IPS-18c (cell line): ENCODE measurements around the gene ACSF3.

Source experiments
- H3K4me3 ChIP-seq: 2 replicates; pipeline ENCODE4 v1.7.0; 2013; ENCODE audit warnings: low read depth, mild to moderate bottlenecking, low read length, moderate library complexity; ENCODE audit not compliant: insufficient read depth
- H3K9me3 ChIP-seq: one replicate; pipeline ENCODE4 v1.6.1; 2013; ENCODE audit warnings: mild to moderate bottlenecking, low read length, moderate library complexity; ENCODE audit not compliant: control insufficient read depth, insufficient read depth

Gene ACSF3

DNA sequence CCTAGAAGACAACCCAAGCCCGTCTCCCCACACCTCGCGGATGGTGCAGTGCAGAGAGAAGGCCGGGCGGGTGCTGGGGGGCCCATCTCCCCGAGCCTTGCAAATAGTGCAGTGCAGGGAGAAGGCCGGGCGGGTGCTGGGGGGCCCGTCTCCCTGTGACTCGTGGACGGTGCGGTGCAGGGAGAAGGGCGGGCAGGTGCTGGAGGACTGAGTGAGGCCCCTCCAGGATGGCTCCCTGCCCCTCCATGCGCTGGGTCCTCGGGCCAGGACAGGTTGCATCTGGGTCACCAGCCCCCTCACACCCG, 40.0 kb upstream of the ACSF3 start:
- H3K4me3 ChIP-seq: no peak overlapping the region

DNA sequence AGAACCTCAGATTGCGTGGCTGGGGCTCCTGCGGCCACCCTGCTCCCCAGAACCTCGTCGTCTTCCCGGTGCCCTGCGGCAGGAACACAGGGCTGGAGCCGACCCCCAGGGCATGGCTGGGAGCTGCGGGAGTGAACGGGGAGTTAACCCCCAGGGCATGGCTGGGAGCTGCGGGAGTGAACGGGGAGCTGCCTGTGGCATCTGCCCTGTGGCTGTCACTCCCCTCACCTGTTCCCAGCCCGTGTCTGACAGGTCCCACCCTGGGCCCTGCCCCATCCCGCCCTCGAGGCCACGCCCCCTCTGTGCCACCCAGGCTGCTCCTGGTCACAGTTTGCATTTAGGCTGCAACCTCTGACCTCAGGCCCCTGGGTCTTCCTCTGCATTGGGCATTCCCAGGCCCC, 39.4 kb upstream of the ACSF3 start:
- no peak overlapping the region for H3K4me3 ChIP-seq

More for the DNA sequence above, 40.0 kb upstream of the ACSF3 start:
- no peaks in the 10 kb centered on the region for H3K9me3 ChIP-seq

DNA sequence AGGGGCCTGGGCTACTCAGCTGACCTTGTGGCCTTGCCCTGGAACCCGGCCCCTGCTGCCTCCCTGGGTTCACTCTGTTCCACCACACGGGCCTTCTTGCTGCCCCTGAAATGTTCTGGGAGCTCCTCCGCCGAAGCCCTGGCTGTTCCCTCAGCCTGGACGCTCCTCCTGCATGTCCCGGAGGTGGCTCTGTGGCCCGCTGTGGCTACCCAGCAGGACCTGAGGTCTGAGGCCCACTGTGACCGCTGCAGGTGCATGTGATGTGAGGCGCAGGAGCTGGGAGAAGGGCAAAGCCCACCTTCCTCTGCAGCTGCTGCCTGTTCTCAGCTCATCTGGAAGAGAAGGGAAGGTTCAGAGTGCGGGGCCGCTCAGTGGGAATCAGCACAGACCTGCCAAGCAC, 38.9 kb upstream of the ACSF3 start:
- Histone ChIP-seq H3K9me3 (no peaks in the 10 kb centered on the region), H3K4me3 (no peak overlapping the region)

More for the DNA sequence above, 39.4 kb upstream of the ACSF3 start:
- no peaks in the 10 kb centered on the region for H3K9me3 ChIP-seq

DNA sequence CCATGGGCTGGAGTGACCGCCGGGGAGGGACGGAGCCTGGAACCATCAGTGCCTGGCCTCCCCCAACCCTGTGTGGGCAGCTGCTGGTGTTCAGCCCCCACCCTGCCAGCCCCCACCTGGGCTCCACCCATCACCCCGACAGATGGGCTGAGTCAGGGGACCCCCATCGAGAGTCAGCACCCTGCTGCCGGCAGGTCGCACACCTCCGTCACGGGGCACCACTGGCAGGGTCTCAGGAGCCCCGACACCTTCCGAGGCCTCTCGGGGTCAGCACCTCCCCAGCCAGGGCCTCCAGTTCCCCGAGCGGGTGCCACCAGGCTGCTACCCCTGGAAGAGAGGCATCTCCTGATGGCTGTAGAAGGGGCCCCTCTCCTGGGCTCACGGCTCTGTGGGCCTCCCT, 38.3 kb upstream of the ACSF3 start:
- no peak overlapping the region for H3K4me3 ChIP-seq
- H3K9me3 ChIP-seq: no peaks in the 10 kb centered on the region

DNA sequence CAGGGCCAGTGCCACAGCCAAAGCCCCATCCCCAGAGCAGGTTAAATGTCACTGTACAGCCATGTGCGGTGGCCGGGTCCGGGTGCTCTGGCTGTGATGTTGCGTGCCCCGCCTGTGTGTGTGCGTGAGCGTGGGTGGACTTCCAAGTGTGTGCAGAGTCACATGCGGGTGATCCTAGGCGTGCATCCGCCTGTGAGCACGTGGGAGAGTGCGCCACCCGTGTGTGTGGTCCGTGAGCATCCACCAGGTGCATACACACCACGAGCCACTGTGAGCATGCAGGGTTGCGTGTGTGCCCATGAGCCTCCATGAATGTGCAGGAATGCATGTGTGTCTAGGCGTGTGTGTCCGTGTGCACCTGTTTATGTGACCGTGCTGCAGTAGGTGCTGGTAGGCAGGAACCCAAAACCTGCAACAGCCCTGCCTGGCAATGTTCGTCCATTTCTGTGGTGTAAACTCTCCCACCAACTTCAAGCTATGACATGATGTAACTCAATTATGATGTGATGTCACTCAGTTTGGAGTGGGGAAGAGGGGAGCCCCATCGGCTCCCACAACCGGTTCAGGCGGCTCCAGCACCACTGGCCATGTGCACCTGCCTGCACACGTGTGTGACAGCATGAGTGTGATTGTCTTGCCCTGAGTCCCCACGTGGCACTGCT, 37.6 kb upstream of the ACSF3 start:
- no peaks in the 10 kb centered on the region for H3K9me3 ChIP-seq
- H3K4me3 ChIP-seq: no peak overlapping the region

DNA sequence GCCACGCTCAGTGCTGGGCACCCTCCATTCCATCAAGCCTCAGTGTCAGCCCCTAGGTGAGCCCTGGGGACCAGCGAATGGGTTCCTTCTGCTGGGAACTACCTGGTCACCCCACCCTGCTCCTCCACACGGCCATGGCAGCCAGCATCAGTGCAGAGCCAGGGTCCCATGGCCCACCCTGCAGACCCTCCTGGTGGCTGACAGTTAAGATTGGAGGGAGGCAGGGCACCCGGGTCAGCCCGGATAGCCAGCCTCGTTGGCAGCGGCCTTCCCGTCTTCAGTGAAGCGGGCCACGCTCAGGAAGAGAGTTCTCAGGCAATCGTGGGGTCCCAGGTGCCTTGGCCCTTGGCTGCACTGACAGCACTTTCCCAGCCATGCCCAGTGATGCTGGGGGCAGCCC, 37.1 kb upstream of the ACSF3 start:
- H3K9me3 ChIP-seq: no peaks in the 10 kb centered on the region
- H3K4me3 ChIP-seq: no peak overlapping the region

DNA sequence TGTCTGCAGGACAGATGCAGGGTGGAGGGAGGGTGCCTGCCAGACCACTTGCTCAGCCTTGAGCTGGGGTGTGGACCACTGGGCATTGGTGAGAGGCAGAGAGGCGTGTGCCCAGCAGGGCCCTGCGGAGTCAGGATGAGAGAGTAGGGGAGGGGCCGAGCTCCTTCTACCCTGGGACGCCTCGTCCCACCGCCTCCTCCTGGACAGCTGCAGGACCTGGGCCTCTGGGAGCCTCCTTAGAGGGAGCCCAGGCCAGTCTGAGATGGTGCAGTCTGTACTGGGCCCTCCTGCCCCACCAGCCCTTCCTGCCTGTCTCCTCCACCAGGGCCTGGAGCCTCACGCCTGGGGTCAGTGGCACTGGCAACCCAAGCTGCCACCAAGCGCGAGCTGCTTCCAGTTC, 35.9 kb upstream of the ACSF3 start:
- Histone ChIP-seq H3K4me3 (no peak overlapping the region), H3K9me3 (no peaks in the 10 kb centered on the region)

DNA sequence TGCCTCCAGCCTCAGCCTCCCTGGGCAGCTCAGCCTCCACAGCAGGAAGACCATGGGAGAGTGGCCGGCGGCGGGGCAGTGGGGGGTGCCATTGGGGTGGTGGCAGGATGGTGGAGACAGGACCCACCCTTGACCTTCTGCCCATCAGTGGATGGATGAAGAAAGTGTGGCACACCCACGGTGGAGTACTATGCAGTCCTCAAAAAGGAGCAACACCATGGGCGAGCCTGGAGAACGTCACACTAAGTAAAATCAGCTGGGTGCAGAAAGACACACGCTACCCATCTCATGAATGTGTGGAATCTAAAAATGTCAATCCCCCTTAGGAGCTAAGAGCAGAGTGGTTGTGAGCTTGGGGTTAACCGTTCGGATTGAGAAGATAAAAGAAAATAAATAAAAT, 34.8 kb upstream of the ACSF3 start:
- no peaks in the 10 kb centered on the region for H3K9me3 ChIP-seq
- no peak overlapping the region for H3K4me3 ChIP-seq

DNA sequence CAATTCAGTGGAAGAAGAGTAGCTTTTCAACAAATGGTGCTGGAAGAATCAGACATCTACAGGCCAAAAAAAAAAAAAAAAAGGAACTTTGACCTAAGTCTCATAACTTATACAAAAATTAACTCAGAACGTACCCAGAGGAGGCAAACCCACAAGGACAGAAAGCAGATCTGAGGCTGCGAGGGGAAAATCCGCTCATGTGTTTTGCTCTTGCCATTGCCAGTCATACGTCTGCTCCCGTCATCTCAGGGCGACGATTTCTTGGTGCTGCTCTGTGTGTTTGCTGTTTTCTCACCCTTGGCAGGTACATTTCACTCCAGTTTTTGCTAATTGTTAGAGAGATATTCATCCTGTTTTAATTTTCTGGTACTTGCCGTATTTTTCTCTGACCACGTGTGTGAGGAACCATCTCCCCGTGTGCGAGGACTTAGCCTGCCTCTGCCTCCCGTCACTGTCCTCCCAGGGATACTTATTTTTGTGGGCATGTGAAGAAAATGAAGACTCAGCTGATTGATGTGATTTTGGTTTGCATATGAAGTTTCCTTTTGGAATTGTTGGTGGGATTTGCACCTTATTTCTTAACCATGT, 33.4 kb upstream of the ACSF3 start:
- no peaks in the 10 kb centered on the region for H3K9me3 ChIP-seq
- H3K4me3 ChIP-seq: no peak overlapping the region

DNA sequence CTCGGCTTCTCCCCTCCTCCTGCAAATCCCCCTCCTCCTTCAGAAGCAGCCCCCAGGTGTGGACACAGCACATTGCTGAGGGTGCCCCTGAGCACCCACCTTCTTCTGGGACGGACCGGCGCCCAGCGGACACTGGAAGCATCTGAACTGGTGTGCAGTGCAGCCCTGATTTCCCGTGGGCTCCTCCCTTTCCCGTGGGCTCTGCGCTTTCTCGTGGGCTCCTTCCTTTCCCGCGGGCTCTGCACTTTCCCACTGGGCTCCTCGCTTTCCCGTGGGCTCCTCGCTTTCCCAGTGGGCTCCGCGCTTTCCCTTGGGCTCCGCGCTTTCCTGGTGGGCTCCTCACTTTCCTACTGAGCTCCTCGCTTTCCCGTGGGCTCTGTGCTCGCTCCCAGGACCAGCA, 32.6 kb upstream of the ACSF3 start:
- no peak overlapping the region for H3K4me3 ChIP-seq
- H3K9me3 ChIP-seq: no peaks in the 10 kb centered on the region

DNA sequence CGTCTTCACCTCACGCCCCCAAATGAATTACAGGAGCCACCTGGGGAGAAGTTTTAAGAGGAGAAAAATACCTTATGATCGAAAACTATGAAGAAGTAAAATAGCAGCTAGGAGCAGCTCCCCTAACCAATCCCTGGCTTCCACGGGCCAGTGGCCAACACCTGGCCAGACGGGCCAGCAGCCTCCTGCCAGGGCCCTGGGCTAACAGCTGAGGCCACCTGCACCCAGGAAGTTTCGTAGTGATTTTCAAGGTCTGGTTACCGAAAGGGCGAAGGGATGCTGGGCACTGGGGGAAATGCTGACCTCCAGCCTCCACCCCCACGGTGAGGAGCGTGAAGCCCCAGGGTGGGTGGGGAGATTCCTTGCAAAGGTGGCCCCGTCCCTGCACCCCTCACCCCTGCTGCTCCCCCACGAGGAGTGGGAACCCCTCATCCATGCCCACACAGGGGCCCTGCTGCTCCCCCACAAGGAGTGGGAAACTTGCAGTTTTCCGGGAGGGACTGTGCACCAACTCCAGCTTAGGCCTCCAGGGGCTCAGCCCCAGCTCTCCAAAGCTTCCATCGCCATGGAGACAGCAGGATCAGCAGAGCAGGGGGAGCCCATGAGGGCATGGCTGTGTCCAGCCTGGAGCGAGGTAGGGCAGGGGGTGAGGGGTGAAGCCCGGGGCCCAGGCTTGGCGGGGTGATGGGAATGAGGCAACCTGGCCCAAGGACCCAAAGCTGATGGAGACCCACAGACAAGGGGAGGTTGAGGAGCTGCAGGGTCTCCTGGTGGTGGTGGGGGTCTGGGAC, 31.9 kb upstream of the ACSF3 start:
- Histone ChIP-seq H3K4me3 (no peak overlapping the region), H3K9me3 (no peaks in the 10 kb centered on the region)

DNA sequence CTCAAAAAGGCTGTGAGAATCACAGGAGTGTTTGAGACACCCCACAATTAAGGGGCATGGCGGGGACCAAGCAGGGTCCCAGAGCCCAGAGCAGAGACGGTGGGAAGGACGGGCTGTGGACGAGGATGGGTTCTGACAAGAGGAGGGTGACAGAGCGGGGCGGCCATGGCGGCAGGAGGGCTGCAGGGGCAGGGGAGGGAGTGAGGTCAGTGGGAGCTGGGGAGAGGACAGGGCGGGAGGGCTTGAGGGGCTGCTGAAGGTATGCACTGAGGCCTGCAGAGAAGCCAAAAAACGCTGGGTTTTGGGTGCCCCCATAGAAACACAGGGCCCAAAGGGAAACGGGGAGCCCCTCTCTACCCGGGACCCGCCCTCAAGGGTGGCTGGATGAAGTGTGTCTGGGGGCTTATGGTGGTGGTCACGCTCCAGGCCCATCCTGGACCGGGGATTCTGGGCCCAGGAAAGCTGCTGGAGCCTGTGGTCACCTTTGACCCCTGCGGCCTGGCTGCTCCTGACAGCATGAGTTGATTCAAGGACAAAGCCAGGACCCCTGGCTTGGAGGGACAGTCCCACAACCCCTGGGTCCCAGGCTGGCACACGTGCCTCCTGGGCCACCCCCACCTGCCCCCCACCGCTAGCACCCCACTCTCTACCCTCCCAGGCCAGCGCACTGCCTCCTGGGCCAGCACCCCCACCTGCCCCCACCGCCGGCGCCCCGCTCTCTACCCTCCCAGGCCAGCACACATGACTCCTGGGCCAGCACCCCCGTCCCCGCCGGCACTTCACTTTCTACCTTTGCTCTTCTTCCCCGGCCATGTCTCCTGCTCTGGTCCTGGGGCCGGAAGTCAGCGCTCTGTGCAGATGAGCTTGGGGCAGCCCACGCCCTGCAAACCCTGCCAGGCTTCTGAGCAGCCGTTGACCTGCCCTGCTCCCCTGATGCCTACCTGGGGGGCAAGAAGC, 31.0 kb upstream of the ACSF3 start:
- no peaks in the 10 kb centered on the region for H3K9me3 ChIP-seq
- H3K4me3 ChIP-seq: no peak overlapping the region

DNA sequence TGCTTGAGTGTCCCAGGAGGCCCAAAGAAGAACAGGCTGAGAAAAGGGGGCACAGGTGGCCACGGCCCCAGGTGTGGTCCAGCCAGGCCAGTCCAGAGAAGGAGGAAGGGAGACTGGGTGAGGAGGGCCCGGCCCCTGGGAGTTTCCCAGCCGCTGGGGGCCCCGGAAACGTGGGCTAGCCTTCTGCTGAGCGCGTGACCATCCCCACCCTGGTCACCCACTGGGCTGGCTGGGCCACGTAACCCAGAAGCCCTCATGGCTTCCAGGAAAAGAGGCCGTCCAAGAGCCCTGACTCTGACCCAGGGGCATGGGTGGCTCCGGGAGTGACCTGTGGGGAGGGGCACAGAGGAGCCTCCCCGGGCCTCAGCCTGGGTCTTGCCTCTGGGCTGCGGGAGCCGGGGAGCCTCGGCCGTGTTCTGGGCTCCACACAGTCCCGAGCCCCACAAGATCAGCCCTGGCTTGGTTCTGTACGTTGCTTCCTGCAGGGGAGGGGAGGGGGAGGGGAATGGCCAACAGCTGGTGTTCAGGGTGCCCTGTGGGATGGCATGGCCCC, 29.8 kb upstream of the ACSF3 start:
- Histone ChIP-seq H3K9me3 (no peaks in the 10 kb centered on the region), H3K4me3 (no peak overlapping the region)

DNA sequence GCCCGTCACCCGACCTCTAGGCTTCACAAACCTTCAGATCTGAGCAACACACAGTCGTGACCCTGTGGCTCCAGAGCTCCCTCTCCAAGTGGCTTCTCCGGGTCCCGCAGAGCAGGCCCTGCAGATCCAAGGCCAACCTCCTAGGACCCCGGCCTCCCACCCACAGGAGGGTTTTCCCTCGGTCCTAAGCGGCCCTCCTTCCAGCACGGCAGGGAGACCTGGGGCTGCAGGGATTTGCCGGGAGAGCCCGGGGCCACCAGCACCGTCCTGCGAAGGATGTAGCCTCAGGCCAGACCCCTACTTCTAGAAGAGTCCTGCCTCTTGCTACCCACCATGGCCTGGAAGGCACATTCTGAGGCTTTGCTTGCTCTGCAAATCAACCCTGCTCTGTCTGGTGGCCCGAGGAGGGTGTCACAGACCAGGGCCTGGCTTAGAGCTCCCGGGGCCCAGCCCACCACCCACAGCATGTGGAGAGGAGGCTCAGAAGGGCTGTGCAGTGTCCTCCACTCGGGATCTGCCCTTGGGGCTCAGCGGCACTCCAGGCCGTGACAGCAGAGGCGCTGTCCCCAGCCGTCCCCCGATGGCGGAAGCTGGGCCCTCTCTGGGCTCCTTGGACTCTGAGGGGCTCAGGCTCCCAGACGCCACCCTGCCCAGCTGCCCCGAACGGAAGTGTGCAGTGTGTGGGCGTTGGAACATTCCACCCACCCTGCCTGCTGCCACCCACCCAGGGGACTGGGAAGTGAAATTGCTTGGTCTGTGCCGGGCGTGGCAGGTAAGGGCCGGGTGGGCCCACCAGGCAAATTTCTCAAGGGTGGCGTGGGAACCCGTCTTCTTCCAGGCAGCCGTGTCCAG, 28.8 kb upstream of the ACSF3 start:
- H3K9me3 ChIP-seq: no peaks in the 10 kb centered on the region
- H3K4me3 ChIP-seq: no peak overlapping the region

DNA sequence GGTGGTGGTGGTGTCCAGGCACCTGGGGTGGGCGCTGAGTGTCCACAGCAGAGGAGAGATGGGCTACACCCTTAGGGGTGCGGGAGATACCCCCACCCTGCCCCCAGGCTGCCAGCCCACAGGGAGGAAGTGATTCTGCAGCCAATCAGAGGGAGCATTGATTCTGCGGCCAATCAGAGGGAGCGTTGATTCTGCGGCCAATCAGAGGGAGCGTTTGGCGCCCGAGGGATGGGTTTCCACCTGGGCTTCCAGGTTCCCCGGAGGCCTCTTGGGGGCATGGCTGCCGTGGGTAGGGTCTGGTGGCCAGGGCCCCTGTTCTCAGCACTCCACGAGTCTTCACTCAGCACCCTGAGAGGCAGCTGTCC, 28.2 kb upstream of the ACSF3 start:
- H3K4me3 ChIP-seq: no peak overlapping the region

DNA sequence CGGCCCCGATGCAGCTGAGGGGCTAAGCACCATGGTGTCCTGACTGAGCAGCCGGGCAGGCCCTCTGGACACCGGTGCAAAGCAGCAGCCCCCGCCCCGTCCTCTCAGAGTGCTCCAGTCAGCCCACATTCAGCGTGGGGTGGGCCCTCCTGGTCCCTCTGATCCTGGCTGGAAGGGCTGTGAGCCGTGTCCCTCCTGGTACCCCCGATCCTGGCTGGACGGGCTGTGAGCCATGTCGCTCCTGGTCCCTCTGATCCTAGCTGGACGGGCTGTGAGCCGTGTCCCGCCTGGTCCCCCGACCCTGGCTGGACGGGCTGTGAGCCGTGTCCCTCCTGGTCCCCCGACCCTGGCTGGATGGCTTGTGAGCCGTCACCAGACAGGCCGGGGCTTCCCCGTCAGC, 26.9 kb upstream of the ACSF3 start:
- no peak overlapping the region for H3K4me3 ChIP-seq
- no peaks in the 10 kb centered on the region for H3K9me3 ChIP-seq

More for the DNA sequence above, 28.2 kb upstream of the ACSF3 start:
- no peaks in the 10 kb centered on the region for H3K9me3 ChIP-seq
